ENCODE data around the gene TPCN2.

Gene TPCN2

DNA sequence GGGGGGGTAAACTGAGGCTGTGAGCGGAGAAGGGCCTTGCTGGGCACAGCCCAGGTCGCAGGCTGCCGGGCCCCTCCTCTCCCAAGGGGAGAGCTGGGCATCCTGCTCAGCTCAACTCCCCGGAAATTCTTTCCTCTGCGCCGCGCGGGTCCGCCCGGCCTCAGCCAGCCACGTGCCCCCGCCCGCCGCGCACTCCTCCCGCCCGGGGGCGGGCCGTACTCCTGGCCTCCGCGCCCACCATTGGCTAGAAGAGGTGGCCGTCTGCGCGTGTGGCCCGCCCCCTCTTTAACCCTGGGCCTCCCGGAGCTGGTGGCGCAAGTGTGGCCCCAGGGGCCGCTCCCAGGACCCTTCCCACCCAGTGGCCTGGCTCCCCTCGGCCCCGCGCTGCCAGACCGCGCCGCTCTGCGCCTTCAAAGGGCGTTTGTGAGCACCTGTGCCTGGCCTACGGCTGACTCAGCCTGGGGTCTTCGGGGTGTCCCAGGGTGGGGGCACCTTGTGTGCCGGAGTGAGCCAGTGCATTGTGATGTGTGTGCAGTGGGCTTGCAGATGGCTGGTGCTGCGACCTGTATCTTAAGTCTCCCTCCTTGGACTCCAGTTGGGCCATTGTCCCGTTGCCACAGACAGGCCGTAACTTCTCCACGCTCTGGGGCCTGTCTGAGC is 37.6 kb upstream of the TPCN2 start:
- peak; percentile 82 to 84 for DNase-seq

GRCh38 chr11:69011624-69012091 is 37.1 kb upstream of the TPCN2 start:
- no peak for DNase-seq

- peak; percentile 32 to 70 for DNase-seq
Observed at GRCh38 chr11:69012092-69013008, 36.4 kb upstream of the TPCN2 start.

DNA sequence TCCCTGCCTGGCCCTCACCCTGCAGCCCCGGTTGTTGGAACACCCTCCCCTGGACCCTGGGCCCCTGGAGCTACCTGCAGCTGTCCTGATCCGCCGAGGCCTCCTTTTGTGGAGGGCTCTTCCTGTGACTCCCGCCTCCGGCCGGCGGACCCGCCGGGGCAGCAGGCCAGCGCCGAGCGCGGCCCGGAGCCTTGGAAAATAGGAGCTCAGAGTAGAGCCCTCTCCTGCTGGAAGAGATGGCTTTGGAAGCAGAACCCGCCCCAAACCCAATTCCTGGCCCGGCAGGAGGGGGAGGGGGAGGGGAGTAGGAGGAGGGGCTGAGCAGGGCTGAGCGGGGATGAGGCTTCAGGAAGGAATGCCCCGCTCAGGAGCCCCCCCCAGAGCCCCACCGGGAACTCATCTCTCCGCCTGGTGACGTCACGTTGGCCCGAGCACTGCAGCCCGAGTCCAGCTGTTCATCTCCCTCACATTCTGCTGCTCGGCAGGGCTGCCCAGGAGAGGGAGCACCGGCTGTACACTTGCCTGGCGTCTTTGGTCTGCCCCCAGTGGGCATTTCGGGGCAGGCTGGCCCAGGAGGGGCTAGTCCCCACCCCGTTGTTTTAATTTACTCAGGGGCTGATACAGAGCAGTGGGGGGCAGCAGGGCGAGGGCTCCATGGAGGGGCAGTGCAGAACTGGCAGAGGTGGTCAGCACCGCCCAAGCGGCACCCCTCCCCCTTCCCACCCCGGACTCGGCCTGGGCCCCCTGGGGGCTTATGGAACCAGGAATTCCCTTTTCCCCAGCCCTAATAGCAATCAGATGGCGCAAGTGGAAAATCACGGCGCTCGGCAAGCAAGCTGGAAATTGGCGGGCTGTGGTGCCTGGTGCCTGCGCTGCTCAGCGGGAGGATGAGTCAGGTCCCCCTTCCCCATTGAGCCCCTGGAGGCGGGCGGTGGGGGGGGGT is 35.5 kb upstream of the TPCN2 start, which contains the start of gene MRGPRF:
Gene MRGPRF (minus strand): TSS at position 238 of the 943 bp plus-strand sequence. CDS start 3,345 bp downstream, outside the sequence.
- peak; percentile 16 to 34 for DNase-seq

- DNase-seq: no peak
Observed at GRCh38 chr11:69014084-69014851, 34.5 kb upstream of the TPCN2 start.

GRCh38 chr11:69014898-69015549 is 33.7 kb upstream of the TPCN2 start:
- no peak for DNase-seq

GRCh38 chr11:69017951-69018350 is 30.8 kb upstream of the TPCN2 start:
- no peak for DNase-seq

GRCh38 chr11:69018924-69019323 is 29.8 kb upstream of the TPCN2 start:
- DNase-seq: no peak

GRCh38 chr11:69022260-69022659 is 26.5 kb upstream of the TPCN2 start:
- peak in 1 of 2 donors; percentile 22 for DNase-seq

GRCh38 chr11:69024509-69024908 is 24.2 kb upstream of the TPCN2 start:
- no peak for DNase-seq

GRCh38 chr11:69027704-69028372 is 20.9 kb upstream of the TPCN2 start:
- DNase-seq: peak; percentile 95 to 96

- peak in 1 of 2 donors; percentile 42 for DNase-seq
Observed at GRCh38 chr11:69030301-69030700, 18.4 kb upstream of the TPCN2 start.

GRCh38 chr11:69032833-69033232 is 15.9 kb upstream of the TPCN2 start:
- DNase-seq: no peak

GRCh38 chr11:69033431-69033830 is 15.3 kb upstream of the TPCN2 start:
- DNase-seq: no peak

DNA sequence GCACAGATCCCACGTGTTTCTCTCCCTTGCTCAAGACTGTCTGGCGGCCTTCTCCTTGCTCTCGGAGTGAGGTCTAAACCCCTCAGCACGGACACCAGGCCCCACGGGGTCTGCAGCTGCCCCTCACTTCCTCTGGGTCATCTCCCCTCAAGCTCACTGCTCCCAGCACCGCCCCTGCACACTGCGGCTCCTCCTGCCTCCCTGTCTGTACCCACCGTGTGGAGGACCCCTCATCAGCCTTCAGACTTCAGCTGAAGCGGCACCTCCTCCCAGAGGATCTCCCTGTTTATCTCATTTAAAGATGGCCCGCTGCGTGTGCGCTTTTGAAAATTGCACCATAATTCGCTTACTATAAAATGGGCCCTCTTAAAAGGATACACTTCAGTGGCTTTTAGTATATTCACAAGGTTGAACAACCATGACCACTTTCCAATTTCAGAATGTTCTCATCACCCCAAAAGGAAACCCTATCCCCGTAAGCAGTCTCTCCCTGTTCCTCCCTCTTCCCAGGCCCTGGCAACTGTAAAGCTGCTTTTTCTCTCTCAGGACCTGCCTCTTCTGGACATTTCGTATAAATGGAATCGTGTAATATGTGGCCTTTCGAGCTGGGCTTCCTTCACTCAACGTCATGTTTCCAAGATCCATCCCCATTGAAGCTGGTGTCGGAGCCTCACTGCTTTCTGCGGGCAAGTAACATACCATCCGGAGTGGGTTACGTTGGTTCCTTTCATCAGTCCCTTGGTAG is 14.4 kb upstream of the TPCN2 start:
- DNase-seq: no peak

DNA sequence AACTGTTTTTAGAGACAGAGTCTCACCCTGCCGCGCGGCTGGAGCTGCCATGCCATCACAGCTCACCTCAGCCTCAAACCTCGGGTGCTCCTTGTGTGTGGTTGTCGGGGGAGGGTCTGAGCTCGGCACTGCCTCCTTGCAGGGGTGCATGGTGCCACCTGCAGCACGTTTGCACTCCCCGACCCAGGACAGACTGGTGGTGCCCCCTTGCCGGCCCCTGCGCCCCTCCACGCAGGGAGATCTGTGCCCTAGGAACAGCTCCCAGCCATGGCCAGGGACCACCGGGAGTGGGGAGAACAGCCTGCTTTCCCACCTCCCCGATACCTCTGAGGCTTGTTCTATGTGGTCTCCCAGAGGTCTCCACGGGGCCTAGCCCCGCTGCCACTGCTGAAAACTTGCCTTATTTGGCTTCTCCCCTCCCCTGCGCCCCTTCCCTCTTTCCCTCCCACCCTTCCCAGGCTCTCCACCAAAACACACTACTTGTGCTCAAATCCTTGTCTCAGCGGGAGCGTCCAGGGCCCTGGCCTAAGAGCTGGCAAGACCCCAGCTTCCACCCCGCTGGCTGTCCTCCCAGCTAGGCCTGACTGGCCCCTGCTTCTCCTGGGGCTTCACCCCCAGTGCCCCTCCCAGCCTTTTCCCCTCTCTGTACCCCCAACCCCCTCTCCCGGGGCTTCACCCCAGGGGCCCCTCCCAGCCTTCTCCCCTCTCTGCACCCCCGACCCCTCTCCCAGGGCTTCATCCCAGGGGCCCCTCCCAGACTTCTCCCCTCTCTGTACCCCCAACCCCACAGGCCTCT is 13.4 kb upstream of the TPCN2 start:
- DNase-seq: no peak

DNA sequence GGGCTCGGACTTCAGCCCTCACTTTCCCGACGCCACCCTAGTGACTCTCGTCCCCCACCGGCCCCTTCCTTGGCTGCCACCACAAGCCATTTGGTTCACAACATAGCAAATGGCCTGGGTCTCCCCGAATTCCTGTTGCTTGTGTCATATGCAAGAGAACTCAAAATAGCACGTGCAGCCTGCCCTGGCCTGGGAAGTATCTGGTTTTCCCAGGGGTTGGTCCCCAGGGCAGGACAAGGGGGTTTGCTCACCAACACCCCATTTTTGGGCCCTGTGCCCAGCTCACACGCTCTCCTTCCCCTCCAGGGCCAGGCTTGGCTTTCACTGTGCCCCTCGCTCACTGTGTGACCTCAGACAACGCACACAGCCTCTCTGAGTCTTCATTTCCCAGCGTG is 12.8 kb upstream of the TPCN2 start:
- no peak for DNase-seq

DNA sequence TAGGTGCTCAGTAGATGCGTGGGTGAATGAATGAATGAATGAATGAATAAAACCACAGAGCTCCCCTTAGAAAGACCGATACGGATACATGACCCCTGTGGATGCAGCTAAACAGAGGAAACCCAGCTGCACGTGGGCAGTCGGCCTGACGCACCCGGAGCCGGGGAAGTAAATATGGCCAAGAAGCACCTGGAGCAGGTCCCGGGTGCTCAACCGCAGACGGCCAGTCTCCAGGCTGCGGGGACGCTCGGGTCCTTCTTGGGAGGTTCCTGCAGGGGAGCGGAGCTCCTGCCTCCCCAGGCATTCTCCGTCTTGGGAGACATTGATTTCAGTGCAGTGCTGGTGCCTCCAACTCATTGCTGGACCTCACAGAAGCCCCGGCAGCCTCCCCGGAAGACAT is 11.7 kb upstream of the TPCN2 start:
- DNase-seq: no peak

GRCh38 chr11:69037544-69037943 is 11.2 kb upstream of the TPCN2 start:
- DNase-seq: no peak
